ENCODE measurements around the gene ATG16L1.

ATG16L1 gene

DNA sequence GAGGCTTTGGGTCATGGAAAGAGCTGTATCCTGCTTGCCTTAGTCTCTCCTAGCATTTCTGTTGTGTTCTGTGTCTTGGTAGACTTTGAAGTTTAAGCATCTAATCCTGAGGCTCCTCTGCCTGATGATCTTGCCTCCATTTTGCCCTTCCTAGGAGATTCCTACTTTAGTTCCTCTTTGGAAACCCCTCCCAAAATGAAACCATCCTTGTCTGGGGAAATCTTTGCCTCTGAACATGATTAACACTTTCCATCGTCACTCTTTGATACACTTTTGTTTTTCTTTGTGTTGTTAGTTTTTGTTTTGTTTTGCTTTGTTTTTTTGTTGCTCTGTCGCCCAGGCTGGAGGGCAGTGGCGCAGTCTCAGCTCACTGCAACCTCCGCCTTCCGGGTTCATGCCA is 9.2 kb downstream of the ATG16L1 start:
- DNase-seq (ENCODE audit: low read depth): no peak

DNA sequence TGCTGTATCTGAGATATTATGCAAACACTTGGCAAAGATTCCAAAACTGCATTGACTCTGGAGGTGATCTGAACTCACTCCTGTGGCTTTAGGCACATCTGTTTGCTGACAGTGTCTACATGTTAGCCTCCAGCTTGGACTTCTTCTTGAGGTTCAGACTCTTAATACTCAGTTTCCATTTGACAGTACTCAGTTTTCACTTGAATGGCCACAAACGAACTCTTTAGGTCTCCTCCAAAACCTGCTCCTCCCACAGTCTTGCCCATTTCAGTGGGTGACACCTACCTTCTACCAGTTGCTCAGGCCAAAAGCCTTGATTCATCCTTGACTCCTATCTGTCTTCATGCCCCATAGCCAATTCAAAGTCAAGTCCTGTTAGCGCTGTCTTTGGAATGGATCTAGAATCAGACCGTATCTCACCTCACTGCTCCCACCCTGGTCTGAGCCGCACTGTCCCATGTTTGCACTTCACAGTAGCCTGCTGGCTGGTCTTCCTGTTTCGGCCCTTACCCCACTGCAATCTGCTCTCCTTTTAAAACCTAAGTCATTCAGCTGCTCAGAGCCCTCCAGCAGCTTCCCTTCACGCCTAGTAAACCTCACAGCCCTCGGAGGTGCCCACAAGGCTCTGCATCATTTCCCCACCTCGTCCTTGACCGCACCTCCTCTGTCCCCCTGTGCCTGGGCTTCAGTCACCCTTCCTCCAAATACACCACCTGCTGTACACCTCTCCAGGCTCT is 10.5 kb downstream of the ATG16L1 start:
- no peak for DNase-seq (ENCODE audit: low read depth)

DNA sequence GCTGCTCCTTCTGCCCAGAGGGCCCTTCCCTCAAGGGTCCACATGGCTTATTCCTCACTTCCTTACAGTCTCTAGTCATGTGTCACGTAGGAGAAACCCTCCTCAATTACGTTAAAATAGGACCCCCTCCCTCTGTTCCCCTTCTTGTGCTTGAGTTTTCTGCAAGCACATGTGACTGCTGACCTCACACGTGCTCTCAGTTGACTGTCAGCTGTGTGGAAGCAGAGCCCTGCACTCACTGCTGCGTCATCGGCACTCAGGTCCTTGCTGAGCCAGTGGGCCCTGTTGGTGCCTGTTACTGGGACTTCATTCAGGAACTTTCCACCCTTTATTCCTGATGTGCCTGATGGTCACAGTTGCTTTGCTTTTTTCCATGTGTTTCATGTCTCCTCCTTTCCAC is 11.1 kb downstream of the ATG16L1 start:
- DNase-seq (ENCODE audit: low read depth): no peak

DNA sequence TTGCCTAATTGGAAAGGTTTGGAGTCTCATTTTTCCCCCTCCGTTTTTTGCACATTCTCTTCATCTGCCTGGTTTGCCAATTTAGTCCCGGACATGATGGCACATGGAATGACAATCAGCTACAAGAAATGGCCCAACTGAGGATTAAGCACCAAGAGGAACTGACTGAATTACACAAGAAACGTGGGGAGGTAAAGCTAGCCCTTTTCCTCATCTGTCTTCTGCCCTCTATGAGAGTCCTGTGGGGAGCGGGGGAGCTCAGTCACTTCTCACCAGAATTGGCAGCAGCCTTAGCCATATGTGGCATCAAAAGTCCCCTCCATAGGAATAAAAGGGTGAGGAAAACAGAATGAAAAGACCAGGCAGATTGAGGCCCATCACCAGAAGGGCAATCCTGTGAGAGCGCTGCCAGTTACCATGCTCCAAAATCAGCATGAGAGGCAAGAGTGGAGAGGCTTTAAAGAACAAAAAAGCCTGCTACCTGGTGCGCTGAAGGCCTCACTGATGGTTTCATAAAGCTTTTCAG is 11.6 kb downstream of the ATG16L1 start:
- DNase-seq (ENCODE audit: low read depth): no peak

DNA sequence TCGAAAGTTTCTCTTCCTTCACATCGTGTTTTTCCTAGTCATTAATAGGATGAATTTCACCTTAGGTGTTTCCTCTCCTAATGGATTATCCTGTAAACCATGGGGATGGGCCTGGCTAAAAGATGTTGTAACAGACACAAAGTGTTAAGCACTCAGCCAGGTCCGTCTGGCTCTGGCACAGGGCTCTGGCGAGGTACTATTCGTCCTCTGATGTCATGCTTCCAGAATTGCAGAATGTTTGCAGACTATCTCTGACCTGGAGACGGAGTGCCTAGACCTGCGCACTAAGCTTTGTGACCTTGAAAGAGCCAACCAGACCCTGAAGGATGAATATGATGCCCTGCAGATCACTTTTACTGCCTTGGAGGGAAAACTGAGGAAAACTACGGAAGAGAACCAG is 13.2 kb downstream of the ATG16L1 start:
- no peak for DNase-seq (ENCODE audit: low read depth)

DNA sequence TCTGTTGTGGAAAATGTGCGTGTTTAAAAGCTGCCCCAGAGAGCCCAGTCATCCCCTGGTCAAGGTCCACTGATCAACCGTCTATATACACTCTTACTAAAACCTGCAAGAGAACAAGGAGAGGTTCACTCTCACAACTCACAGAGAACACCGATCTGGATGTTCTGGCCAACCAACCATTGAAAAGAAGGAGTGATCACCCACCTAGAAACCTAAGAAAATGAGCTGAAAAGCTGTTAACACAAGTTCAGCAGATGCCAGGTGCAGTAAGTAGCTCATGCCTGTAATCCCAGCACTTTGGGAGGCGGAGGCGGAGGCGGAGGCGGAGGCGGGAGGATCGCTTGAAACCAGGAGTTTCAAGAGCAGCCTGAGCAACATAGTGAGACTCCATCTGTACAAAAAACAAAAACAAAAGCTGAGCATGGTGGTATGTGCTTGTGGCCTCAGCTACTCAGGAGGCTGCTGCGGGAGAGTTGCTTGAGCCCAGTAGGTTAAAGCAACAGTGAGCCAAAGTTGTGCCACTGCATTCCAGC is 14.5 kb downstream of the ATG16L1 start:
- DNase-seq (ENCODE audit: low read depth): no peak

DNA sequence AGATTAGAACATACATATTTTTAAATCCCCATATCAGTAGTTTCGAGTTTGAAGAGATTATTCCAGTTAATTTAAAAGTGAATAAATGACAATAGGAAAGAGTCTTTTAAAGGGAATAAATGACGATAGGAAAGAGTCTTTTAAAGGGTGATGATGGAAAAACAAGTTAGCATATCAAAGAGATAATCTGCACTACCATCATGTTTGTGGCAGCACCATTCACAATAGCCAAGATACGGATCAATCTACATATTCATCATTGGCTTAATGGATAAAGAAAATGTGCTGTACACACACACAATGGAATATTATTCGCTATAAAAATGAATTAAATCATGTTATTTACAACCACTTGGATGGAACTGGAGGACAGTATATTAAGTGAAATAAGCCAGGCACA is 15.0 kb downstream of the ATG16L1 start:
- DNase-seq (ENCODE audit: low read depth): no peak

DNA sequence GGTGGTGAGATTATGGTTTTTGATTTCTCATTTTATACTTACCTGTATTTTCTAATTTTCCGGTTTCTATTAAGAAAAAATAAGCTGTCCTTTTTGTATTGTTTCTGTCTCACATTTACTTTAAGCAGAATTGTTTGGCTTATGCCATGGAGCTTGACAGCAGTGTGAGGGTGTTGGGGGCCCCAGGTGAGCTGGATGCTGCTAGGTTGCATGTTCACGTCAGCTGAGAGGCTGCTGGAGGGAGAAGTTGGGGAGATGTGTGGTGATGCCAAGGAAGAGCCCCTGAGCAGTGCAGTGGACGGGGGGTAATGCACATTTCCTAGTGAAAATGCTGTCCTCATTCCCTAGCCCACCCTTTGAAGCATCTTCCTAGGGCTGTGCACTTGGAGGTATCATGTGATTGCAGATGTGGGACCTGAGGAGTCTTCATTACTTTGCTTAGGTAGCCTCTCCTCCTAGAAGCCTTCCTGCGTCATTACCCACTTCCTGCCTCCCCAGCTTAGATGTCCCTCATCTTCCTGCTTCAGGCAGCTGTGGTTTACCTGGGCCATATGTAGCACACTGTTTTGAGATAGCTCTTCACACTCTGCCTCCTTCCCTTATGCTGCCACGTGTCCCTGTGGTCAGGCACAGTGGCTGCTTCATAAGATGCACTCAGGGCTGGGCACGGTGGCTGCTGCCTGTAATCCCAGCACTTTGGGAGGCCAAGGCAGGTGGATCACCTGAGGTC is 16.2 kb downstream of the ATG16L1 start:
- DNase-seq (ENCODE audit: low read depth): no peak

DNA sequence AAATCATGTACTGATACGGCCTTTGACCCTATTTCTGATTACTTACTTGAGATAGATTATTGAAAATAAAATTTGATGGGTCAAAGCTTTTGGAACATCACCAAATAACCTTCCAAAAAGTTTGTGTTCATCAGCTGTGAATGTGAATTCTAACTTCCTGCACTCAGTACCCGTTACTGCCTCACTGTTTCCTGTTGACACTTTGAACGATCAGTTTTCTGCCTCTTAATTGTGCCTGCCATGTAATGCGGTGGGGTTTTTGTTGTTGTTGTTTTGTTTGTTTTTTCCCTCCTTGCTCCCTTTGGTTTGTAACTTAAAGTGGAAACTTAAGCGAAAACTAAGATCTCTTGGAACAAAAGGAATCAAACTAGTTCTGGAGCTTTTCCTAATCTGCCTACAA is 18.9 kb downstream of the ATG16L1 start:
- DNase-seq (ENCODE audit: low read depth): no peak

DNA sequence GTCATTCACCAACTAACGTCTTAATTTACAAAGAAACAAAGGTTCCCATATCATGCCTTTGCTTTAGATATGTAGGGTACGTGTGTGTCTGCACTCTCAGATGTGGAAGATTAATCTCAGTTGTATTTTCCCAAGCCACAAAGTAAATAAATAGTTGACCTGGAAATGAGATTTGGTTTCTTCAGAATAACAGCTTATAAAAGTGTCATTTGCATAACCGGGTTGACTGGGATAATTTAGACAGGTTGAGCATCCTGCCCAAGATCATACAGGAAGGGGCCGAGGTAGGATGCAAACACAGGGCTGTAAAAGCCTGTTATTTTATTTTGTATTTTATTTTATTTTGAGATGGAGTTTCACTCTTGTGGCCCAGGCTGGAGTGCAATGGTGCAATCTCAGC is 19.5 kb downstream of the ATG16L1 start:
- DNase-seq (ENCODE audit: low read depth): no peak

DNA sequence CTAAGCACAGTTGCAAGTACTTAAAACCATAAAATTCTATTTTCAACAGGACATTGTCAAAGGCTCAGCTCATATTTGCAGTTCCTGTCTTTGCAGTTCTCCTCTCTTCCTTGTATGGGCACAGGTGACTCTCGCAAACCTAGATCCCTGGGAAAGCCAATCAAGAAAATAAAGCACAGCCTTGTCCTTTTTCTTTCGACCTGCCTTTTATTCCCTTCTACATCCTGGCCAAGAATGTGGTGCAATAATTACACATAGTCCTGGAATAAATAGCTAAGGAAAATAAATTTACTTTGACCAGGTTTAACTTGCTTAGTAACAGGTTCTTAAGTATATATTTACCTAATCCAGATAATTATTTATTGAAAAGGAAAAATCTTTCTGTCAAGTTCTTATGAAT is 20.2 kb downstream of the ATG16L1 start:
- no peak for DNase-seq (ENCODE audit: low read depth)

DNA sequence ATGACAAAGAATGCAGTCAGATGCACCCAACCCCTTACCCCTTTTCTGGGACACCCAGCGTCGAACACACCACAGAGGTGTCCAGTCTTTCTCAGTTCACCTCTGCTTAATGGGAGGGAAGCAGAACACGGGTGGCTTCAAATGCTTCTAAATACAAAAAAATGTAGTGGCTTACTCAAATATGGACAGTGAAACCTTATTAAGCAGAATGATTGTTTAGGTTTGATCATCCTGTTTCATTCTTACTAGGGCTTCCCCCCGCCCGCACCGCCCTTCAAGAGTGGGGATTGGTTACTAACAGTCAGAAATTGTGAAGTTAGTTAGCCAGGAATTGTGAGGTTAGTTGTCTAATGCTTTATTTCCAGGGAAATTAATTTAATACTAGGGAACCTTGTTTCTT is 21.6 kb downstream of the ATG16L1 start:
- DNase-seq (ENCODE audit: low read depth): no peak

DNA sequence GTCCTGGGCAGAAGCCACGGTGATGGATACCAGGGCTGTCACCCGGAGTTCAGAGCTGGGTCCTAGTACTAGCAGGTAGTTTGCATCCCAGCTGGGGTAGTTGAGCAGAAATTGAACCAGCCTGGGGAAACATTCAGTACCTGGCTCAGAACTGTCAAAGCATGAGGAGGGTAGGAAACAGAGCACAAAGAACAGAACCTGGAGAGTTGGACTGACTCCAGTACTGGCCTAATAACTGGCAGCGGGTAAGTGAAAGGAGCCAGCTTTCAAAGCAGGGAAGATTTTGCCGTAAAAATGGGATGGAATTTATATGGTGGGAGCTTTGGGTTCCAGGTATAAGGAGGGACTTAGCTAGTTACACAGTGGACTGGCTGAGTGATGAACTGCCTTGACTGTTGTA is 23.8 kb downstream of the ATG16L1 start:
- no peak for DNase-seq (ENCODE audit: low read depth)

DNA sequence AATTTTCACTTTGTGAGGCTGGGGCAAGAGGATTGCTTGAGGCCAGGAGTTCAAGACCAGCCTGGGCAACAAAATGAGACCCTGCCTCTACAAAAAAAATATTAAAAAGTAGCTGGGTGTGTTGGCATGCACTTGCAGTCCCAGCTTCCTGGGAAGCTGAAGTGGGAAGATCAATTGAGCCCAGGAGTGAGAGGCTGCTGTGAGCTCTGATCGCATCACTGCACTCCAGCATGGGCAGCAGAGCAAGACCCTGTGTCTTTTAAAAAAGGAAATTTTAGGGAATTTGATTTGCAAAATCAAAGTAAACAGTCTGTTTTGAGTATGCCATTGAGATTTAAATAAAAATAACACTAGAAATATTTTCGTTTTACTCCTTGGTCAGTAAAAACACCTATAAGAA is 27.4 kb downstream of the ATG16L1 start:
- DNase-seq (ENCODE audit: low read depth): no peak

DNA sequence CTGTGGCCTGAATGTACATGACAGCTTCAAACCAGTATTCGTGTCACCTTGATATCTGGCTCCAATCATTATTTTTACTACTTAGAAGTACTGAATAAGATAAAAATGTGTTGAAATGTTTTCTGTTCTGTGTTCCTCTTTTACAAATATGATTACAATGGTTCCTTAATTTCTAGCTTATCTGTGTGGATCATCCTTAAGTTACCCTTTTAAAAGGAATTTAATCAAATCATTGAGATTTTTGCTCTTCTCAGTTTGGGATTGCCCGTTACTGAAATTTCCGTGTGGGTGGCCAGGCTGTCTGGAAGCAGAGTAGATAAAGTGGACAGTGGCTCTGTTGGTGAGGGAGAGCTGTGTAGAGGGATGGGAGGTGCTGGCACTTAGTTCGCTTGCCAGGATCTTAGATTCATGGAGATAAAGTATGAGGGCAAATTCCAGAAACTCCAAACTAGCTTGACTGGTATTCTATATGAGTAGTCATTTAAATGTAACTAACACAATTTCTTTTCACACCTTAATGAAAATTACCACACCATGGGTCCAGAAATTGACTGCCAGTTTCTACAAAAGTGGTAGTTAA is 28.7 kb downstream of the ATG16L1 start:
- DNase-seq (ENCODE audit: low read depth): no peak

DNA sequence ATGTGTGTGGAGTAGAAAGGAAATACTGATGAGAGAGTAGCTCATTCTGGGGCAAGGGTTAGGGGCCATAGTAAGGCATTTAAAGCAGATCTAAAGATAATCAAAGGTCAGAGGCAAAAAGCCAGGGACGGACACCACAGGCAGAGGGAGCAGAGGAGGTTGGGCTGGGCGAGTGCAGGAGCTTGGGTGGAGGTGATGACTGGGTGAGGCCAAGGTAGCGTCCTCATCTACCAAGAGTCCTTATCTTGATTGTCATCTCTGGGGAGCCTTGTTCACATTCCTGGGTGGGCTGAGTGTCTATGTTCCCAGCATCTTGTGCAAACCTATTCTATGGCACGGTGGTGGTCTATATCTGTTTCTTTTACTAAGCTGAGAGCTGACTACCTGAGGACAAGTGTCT is 30.1 kb downstream of the ATG16L1 start:
- DNase-seq (ENCODE audit: low read depth): no peak

DNA sequence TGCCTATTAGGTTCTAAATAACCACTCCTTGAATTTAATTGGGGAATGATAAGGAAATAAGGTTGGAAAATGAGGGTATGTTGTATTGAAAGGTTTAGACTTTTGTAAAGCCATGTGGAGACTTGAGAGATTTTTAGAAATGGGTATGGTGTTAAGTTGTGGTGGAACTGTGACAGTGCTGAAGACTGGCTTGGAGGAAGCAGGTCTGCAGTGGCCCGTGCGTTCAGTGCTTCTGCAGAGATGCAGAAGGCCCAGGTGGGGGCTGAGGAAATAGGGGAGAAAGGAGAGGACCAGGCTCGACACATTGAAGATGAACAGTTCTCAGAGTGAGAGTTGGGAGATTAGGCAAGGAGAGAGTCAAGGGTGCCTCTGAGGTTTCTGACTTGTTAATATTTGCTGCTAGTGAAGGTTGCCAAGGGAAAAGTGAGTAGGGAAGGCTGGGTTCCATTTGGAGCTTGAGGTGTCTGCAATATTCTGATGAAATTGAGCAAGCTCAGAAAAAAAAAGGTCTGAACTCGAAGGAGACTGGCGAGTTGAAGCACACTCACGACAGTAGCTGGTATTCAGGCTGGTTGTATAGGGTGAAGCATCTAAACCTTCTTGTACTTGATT is 30.6 kb downstream of the ATG16L1 start:
- no peak for DNase-seq (ENCODE audit: low read depth)

DNA sequence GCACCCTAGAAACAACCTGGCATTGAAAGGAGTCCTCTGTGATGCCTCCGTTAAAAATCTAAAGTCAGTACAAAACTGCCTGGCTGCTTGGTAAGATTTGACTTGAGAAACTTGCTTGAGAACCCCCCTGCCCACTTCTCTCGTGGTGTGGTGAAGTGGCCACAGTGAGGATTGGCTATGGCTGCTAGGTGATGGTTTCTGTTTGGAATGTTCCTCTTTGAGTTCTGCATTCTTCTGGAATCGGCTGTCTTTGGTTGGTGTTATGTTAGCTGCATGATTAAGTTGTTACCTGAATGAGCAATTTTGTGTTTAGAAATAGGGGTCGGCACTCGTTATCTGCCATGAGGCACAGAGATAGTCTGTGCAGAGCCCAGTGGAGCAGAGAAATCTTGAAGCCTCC is 34.4 kb downstream of the ATG16L1 start:
- DNase-seq (ENCODE audit: low read depth): peak; percentile 29

DNA sequence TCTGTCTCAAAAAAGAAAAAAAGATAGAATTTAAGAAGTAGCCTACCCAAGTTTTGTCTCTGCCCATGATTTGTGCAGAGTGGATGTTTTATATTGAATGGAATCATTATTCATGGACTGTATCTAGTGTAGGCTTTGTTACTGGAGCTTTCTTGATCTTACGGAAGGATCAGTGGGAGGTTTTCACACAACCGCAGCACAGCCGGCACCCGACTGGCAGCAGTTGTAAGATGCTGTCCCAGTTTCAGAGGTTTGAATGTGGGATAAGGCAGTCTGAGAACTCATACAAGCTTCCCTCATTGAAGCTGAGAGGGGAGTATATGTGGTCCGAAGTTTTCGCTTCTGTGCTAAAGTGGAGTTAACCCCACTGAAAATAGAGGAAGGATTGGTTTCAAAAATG is 36.4 kb downstream of the ATG16L1 start:
- no peak for DNase-seq (ENCODE audit: low read depth)

DNA sequence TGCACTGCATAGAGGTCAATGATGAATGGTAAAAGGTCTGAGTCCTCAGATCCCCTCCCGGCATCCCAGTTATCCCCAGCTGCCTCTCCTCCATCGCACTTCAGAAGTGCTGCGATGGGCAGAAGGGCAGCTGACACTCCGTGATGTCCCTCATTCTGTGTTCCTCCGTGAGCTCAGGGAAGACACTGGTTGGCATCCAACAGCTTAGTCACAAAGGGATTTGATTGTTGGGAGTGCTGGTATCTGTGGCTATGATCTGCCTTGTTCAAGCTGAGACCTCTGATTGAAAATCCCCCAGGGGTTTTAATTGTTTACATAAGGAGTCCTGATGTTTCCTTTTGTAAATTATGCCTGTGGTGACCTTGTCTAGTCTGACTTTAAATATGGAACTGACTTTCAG is 37.2 kb downstream of the ATG16L1 start:
- no peak for DNase-seq (ENCODE audit: low read depth)

DNA sequence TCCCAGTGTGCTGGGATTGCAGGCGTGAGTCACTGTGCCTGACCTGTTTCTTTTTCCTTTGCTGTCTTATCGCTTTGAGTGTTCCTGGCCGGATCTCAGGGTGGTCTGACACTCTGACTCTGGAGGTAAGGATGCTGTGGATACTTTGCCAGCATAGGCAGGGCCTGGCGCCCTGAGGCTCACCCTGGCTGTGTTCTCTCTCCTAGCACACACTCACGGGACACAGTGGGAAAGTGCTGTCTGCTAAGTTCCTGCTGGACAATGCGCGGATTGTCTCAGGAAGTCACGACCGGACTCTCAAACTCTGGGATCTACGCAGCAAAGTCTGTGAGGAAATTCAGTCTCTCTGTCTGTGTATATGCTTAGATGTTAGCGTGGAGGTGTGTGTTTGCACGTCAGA is 38.2 kb downstream of the ATG16L1 start:
- DNase-seq (ENCODE audit: low read depth): no peak

DNA sequence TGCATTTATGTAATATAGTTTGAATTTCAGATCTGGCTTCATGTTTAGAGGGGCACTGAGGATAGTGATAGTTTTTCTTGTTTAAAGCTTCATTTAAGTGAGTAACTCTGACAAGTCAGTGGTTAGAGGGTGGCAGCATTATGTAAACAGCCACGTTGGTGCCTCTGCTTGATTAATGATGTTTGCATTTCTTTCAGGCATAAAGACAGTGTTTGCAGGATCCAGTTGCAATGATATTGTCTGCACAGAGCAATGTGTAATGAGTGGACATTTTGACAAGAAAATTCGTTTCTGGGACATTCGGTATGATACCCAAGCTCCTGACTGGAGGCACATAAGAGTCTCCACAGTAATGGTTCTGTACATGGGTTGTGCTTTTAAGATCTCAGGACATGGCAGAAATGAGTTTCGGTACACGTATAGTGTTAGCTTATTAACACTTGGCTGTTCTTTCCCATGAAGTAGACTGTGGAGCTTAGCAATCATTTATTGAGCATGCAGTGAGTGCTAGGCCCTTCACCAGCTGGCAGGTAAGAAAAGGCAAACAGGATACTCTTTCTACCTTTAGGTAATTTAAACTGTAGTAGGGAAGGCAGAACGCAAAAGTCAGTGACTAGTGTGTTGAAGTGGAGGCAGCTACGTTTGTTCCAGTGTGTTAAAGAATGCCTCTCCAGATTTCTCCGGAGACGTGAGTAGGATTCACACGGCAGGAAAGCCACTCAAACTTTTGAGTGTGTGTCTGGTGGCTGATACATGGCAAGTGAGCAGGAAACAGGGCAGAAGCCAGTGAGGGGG is 38.8 kb downstream of the ATG16L1 start:
- no peak for DNase-seq (ENCODE audit: low read depth)

Data from amniotic epithelial cell (primary cell).